Measurements from ENCODE around the gene RREB1. TPM values are rescaled to one million over a fixed set of nuclear protein-coding genes. Genes with fewer than 3 reads are reported as not detected.
A peak's percentile ranks its signal among the peaks of the same experiment; 100 is the strongest.

Gene RREB1
- 20.6 and 28.9 TPM in 2 replicates for total RNA-seq

GRCh38 chr6:7107578-7108195, at the start of gene RREB1:
Gene RREB1 (plus strand): TSS chr6:7107961. CDS start chr6:7181912, 73,951 bp downstream.
- DNase-seq, result peak; percentile 57

- no peak for DNase-seq
These were observed 49.4 kb upstream of the RREB1 start for GRCh38 chr6:7058250-7058923.

GRCh38 chr6:7060769-7061516, 46.8 kb upstream of the RREB1 start:
- DNase-seq, result no peak

GRCh38 chr6:7062451-7063162, 45.2 kb upstream of the RREB1 start:
- DNase-seq, result peak; percentile 29

DNA sequence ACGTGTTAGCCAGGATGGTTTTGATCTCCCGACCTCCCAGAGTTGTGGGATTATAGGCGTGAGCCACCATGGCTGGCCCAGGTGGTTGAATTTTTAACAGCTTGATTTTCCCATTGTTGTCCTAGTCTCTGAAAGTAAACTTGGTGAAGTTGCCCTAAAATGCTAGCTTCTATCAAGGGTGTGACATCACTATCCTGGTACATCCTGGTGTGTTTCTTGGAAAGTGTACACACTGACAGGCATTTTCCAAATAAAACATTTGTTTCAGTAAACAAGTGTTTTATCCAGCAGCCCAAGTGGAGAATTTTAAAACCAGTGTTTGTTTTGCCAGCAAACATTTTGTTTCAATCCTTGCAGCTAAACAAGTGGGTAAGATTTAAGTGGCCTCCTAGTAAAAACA, 40.5 kb upstream of the RREB1 start:
- DNase-seq, result no peak

DNA sequence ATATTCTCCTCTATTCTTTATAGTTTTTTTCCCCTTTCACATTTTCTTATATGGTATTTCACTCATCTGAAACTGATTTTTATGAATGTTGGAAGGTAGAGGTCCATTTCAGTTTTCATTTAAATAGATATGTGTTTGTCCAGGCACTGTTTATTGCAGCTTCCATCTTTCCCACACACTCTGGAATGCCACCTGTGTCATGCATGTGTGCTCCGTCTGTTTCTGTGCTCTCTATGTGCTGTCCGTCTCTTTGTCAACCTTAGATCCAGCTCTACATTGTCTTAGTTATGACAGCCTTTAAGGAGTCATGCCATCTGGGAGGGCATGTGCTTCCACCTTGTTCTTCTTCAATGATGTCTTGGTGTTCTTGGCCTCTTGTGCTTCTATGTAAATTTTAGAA, 36.4 kb upstream of the RREB1 start:
- DNase-seq, result no peak

DNA sequence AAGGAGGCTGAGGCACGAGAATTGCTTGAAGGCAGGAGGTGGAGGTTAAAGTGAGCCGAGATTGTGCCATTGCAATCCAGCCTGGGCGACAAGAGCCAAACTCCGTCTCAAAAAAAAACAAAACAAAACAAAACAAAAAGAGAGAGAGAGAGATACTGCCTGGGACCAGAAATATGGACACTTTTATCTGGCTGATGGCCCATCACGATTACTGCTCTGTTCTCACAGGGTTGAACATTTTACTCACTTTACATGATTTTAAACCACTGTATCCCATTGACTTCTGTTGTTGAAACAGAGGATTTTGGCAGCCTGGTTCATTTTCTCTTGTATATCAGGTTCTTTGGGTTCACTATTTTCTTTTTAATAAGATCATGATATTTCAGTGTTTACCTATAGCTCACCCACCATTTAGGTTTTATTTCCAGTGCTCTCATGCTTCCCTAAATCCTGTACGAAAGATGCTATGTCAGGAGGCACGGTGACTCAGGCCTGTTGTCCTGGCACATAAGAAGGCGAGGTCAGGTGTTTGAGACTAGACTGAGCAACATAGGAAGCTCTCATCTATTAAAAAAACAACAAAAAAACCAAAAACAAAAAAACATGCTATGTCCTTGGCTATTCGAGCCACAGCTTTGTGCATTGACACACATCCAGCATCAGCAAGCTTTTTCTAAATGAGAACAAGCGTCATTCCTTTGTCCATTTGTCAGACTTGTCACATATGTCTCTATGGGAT, 34.5 kb upstream of the RREB1 start:
- DNase-seq, result no peak

DNA sequence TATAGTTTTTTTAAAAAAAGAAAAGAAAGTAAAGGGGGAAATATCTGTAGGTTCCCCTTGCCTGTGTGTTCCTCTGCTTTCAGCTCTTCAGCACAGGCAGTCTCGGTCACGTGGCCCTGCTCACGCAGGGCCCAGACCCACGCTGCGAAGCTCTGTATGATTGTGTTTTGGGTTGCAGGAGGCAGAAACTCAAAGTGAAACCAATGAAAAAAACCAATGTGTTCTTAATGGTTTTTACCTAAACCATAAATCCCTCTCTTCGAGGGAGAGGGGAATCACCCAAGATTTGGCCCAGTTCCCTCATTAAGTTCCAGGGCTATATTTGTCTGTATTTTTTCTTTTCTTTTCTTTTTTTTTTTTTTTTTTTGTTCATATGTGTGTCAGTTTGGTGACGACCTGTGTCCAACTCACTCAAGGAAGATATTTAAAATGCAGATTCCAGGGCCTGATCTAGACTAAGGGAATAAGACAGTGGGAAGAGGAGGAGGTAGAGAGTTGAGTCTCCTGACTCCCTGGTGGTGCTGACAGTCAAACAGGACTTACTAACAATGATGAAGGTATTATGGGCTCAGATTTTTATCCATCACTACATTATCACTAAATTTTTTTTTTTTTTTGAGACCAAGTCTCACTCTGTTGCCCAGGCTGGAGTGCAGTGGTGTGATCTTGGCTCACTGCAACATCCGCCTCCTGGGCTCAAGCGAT, 33.8 kb upstream of the RREB1 start:
- no peak for DNase-seq

GRCh38 chr6:7074870-7075269, 32.9 kb upstream of the RREB1 start:
- no peak for DNase-seq

DNA sequence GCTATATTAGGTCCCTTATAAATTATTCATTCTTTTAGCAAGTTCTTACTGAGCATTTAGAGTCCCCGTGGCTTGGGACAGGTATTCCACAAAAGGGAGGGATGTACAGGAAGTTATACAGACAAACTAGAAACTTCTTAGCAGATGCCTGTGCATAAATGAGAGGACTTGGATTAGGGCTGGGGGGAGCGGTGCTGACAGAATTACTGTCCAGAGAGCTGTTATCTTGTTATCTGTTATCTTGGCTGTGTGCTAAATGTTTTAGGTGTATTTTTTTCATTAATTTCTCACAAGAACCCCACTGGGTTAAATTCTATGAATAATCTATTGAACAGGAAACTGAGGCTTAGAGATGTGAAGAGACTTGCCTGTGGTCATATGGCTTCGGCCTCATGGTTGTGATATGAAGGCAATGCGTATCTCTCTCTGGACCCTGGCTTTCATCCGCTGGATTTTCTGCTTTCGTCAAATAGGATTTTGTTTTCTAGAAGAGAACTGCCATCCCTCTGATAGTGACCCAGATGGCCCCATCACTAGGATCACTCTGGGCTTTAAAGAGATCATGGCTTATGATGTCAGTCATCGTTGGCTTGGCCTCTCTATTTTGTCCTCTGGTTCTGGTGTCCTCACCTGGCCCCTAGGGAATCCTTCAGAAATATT, 32.3 kb upstream of the RREB1 start:
- no peak for DNase-seq

DNA sequence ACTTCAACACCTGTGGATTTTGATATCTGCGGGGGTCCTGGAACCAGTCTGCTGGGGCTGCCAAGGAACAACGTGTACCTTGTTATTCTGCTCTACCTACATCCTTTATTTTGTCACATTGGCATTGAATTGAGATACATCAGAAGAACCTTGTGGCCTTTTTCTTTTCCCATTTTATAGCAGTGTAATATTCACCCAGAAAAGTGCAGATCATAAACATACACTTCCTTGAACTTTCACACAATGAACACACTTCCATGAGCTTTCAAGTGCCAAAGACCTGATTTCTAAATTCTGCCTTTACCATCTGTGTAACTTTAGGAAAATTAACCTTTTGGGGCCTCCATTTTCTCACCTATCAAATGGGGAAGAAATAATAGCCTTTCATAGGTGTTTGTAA, 29.9 kb upstream of the RREB1 start:
- no peak for DNase-seq

DNA sequence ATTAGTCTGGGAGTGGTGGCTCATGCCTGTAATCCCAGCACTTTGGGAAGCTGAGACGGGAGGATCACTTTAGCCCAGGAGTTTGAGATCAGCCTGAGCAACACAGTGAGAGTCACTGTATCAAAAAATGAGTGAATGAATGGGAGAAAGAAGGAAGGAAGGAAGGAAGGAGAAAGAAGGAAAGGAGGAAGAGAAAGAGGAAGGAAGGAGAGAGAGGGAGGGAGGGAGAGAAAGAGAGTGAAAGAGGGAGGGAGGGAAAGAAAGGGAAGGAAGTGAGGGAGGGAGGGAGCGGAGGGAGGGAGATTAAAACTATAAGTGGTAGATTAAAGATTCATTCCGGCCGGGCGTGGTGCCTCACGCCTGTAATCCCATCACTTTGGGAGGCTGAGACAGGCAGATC, 28.9 kb upstream of the RREB1 start:
- DNase-seq, result no peak

- DNase-seq, result no peak
These were observed 27.4 kb upstream of the RREB1 start for GRCh38 chr6:7080311-7080710.

DNA sequence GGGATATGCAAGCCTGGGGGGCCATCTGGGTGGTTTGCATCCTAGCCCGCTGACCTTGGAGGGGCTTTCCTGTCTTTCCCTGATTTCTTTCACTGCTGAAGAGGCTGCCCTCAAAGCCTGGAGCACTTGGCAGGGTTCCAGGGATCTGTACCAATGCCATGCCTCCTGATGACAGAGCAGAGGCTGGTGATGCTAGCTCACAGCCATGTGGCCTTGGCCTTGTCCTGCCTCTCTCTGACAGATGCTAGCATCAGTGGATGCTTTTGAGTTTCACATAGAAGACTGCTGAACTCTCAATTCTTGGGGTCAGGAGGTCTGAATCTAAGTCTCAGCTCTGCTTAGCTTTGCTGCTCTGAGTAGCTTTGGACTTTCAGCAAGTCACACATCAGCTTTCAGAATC, 21.9 kb upstream of the RREB1 start:
- no peak for DNase-seq

DNA sequence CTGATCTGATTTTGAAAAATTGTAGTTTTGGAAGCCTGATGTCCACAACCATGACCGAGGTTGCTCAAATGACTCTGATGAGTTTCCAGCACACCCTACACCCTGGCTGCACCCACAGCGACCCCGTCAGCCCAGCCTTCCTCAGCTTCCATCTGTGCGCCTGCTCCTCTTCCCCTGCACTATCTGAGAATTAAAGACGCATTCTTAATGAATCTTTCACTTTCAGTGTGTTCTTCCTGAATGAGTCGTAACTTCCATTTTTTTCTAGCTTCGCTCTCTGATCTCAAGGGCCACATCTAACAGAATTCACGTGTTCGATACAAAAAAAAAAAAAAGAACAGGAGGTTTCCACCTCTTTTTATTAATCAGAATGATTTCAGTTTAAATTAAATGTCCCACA, 21.3 kb upstream of the RREB1 start:
- peak; percentile 36 for DNase-seq

GRCh38 chr6:7087066-7087465, 20.7 kb upstream of the RREB1 start:
- peak; percentile 38 for DNase-seq

DNA sequence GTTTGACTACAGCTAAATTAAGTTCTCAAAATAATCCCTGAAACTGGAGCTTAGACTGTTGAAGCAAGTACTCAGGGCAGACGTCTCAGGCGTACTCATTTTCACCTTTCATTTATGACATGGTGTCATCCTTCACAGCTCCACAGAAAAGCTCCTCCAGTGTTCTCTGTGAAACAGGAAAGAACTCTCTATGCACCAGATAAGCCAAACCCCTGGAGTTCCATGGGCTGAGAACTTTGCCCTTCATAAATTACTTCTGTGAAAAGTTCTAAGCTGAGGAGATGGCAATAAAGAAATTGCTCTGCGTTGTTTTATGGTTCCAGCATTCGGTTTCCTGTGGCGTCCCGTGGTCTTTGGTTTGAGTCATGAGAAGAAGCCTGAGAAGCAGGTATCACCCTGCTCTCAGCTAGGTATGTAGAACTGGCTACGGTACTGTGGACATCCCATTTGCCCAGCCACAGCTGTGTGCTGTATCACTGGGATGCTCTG, 20.2 kb upstream of the RREB1 start:
- no peak for DNase-seq

GRCh38 chr6:7088076-7088742, 19.6 kb upstream of the RREB1 start:
- DNase-seq, result no peak

GRCh38 chr6:7098993-7099392, 8.8 kb upstream of the RREB1 start:
- DNase-seq, result no peak

DNA sequence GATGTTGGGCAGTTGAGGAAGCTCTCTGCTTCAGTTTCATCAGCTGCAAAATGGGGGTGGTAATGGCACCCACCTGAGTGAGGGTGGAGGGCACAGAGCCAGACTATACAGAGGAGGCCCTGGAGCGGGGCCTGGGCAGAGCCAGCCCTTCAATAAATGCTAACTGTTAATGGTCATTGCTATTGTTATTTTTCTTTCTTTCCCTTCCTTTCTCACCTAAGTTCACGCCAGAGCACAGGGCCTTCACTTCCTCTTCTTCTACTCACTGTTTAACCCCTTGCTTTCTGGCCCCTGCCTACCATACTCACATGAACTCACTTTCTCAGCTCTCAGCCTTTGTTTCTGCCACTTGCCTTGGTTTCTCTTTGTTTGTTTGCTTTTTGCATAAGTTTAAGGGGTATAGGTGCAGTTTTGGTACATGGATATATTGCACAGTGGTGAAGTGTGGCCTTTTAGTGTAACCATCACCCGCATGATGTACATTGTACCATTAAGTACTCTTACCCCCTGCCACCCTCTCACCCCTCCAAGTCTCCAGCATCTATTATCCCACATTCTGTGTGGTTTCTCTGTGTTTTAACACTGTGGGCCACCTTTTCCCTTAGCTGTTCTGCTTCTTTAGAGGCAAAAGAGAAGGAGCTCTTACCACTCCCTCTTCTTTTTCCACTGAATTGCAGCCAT, 7.5 kb upstream of the RREB1 start:
- peak; percentile 34 for DNase-seq
